Prostate gland (tissue), 2 donors: ENCODE results near the gene KLF1.

Experiments used
- POLR2AphosphoS5 ChIP-seq: sonication (generic); formaldehyde crosslinking; IDR thresholded peaks from one replicate; pipeline ENCODE4 v1.6.1; 2017; ENCODE audit warnings: antibody characterized with exemption
- TF ChIP-seq, protein P1 (sequence below), 4 experiments: fragments of 200-600 bp in 2 of 4; fragments of 450-650 bp in 2 of 4; sonication (generic) in 2 of 4; IDR thresholded peaks; 1 replicate in 3 of 4; 2 replicates in 1 of 4; pipeline ENCODE4 v1.5.1; 2016 to 2019; ENCODE audit warnings: antibody characterized with exemption in 4 of 4, mild to moderate bottlenecking in 2 of 4, moderate library complexity in 2 of 4

DNA sequence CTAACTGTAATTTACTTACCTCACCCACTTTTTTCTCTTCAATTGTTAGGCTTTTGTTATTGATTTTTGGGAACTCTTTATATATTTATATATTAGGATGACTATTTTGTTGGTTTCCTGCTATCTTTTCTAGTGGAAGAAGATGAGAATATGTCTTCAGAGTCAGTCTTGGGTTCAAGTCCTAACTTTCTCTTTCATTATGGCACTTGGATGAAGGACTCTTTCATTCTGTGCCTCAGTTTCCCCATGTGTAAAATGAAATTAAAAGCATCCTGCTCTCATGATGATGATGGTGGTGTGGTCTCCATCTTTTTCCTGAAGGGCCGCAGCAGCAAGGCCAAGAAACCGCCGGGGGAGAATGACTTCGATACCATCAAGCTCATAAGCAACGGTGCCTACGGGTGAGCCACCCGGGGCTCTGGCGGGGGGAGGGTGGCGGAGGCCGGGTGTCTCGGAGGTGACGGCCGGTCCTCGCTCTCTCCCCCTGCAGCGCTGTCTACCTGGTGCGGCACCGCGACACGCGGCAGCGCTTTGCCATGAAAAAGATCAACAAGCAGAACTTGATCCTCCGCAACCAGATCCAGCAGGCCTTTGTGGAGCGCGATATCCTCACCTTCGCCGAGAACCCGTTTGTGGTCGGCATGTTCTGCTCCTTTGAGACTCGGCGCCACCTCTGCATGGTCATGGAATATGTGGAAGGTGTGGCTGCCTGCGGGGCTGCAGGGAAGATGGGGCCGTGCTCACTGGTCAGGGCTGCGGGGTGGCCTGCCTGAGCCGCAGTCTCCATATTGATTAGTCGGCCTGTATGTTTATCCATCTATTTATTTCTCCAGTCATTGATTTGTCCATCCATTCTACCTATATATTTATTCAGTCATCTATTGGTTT is 28.7 kb downstream of the KLF1 start:
- TF ChIP-seq, protein P1, sequence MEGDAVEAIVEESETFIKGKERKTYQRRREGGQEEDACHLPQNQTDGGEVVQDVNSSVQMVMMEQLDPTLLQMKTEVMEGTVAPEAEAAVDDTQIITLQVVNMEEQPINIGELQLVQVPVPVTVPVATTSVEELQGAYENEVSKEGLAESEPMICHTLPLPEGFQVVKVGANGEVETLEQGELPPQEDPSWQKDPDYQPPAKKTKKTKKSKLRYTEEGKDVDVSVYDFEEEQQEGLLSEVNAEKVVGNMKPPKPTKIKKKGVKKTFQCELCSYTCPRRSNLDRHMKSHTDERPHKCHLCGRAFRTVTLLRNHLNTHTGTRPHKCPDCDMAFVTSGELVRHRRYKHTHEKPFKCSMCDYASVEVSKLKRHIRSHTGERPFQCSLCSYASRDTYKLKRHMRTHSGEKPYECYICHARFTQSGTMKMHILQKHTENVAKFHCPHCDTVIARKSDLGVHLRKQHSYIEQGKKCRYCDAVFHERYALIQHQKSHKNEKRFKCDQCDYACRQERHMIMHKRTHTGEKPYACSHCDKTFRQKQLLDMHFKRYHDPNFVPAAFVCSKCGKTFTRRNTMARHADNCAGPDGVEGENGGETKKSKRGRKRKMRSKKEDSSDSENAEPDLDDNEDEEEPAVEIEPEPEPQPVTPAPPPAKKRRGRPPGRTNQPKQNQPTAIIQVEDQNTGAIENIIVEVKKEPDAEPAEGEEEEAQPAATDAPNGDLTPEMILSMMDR (IDR thresholded peaks at IDR 0.05): no peak
- TF ChIP-seq POLR2AphosphoS5: no peak
